ENCODE results near the gene ARRB1.

ARRB1 gene

DNA sequence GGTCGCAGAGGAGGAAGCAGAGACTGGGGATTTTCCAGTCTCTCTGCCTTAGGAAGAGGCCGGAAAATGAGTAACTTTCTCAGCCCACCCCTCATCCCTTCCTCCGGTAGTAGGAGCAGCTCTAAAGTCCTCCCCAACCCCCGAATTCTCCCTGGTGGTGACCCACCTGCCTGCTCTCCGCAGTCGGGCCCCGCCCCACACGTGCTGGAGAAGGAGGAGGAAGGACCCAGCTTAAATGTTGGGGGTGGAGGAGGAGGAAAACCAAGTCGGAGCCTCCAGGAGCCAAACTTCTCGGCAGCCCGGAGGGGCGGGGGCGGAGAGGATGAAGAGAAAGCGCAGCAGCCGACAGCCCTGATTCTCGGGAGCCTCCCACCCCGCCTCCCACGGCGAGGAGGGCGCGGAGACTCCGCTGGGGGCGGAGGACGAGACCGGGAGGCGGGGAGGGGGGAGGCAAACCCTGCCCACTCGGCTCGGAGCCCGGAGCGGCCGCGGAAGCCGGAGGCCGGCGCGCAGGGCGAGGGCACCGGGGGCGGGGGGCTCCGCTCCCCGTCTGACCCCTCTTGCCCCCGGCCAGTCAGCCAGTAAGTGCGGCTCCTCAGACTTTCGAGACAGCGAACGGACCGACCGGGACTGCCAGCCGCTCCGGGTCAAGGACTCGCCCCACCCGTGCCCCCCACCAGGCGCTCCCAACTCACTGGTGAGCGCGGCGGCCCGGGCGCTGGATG, 111.0 kb downstream of the ARRB1 start, which contains the start of gene TPBGL:
TPBGL (plus strand) TSS at position 464 of the 725 bp plus-strand sequence. CDS start 276 bp downstream, outside the sequence.
- peaks cover 14% of the 10 kb centered on the region for H3K4me1 ChIP-seq (ENCODE audit: control insufficient read depth, insufficient read depth, low read length)
- no CpG with 5 or more reads among the region's 58 CpGs for WGBS (ENCODE audit: insufficient coverage, insufficient read length)
- no peaks in the 10 kb centered on the region for H3K9me3 ChIP-seq (ENCODE audit: control insufficient read depth, insufficient read depth, low read length)
- no peaks in the 10 kb centered on the region for H3K36me3 ChIP-seq (ENCODE audit: control insufficient read depth, insufficient read depth, low read length)
- no peak for DNase-seq (ENCODE audit: low read depth, low spot score)
- H3K27me3 ChIP-seq (ENCODE audit: control insufficient read depth, insufficient read depth, low read length): peaks cover 23% of the 10 kb centered on the region
- peak within 1 kb of the TSS; percentile 61 for H3K4me3 ChIP-seq (ENCODE audit: low read length)
- no peak within 1 kb of the TSS for H3K27ac ChIP-seq (ENCODE audit: low read length)

DNA sequence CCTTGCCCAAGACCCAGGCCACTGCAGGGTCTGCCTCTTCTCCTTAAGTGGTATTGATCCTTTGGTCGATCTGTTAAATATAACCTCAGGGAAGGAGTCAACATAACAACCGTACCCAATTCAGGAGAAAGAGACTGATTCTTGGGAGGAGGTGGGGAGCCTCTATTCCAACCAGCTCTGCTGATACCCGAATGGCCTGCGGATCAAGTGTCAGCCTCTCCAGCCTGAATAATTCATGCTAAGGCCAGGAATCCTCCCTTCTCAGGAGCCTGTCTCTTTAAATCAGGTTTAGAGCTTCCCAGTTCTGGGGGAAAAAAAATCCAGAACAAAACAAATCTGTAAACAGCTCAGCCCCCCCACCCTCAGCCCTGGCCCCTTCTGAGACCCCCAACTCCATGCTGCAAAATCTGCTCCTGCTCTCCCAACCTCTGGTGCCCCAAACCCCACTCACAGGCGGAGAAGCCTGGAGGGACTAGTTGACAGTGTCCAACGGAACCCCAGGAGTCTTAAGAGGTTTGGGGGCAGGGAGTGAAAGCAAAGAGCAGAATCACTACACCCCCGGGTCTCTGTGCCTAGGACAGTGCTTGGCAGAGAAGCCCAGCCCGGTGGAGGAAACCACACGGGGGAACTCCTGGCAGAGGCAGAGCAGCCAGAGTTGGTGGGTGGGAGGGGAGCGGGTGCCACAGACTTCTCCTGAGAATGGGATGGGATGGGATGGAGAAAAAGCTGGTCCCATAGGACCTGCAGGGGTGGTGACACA, 111.8 kb downstream of the ARRB1 start:
- H3K4me3 ChIP-seq (ENCODE audit: low read length): no peak overlapping the region; the same call in 1 of the 2 replicates

DNA sequence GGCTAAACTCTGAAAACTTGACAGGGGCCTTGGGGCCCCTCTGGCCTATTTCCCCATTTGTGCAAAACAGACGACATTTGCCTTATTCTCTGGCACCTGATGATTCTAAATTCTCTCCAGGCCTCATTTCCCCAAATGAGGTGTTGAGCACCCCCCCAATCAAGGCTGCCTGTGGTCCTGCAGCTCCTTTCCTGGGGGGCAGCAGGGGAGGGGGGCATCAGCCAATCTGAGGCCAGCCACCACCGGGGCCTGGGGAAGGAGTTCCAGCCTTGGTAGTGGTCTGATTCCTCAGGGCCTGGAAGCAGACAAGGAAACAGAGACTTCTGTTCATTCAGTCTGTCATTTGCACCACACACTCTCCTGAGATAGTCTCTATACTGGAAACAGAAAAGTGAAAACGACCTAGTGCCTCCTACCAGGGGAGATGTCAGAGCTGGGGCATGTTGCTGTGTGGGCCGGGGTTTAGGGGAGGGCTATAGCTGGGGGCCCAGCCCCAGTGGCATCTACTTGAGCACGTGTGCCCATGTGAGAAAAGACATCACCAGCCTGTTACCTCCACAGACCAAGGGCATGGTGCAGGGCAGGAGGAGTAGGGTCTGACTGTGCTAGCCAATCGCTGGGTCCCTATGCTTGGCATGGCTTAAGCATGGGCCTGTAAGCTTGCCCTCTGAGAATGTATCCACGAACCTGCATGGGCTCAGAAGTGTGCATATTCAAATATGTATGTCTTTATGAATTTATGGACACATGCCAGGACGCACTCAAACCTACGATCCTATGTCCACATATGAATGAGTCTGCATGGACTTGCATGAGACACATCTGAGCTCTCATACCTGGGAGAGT, 112.6 kb downstream of the ARRB1 start:
- Histone ChIP-seq H3K27me3 (ENCODE audit: control insufficient read depth, insufficient read depth, low read length) (peaks cover 22% of the 10 kb centered on the region), H3K4me3 (ENCODE audit: low read length) (no peak overlapping the region), H3K9me3 (ENCODE audit: control insufficient read depth, insufficient read depth, low read length) (no peaks in the 10 kb centered on the region), H3K27ac (ENCODE audit: low read length) (no peak overlapping the region), H3K36me3 (ENCODE audit: control insufficient read depth, insufficient read depth, low read length) (no peaks in the 10 kb centered on the region), H3K4me1 (ENCODE audit: control insufficient read depth, insufficient read depth, low read length) (peaks cover 14% of the 10 kb centered on the region)
- no peak for DNase-seq (ENCODE audit: low read depth, low spot score)
- WGBS (ENCODE audit: insufficient coverage, insufficient read length): no CpG with 5 or more reads among the region's 9 CpGs

More for the DNA sequence above, 111.8 kb downstream of the ARRB1 start:
- peaks cover 23% of the 10 kb centered on the region for H3K27me3 ChIP-seq (ENCODE audit: control insufficient read depth, insufficient read depth, low read length)
- H3K27ac ChIP-seq (ENCODE audit: low read length): no peak overlapping the region
- peaks cover 14% of the 10 kb centered on the region for H3K4me1 ChIP-seq (ENCODE audit: control insufficient read depth, insufficient read depth, low read length)
- no peaks in the 10 kb centered on the region for H3K9me3 ChIP-seq (ENCODE audit: control insufficient read depth, insufficient read depth, low read length)
- WGBS (ENCODE audit: insufficient coverage, insufficient read length): no CpG with 5 or more reads among the region's 10 CpGs
- no peaks in the 10 kb centered on the region for H3K36me3 ChIP-seq (ENCODE audit: control insufficient read depth, insufficient read depth, low read length)
- no peak for DNase-seq (ENCODE audit: low read depth, low spot score)

DNA sequence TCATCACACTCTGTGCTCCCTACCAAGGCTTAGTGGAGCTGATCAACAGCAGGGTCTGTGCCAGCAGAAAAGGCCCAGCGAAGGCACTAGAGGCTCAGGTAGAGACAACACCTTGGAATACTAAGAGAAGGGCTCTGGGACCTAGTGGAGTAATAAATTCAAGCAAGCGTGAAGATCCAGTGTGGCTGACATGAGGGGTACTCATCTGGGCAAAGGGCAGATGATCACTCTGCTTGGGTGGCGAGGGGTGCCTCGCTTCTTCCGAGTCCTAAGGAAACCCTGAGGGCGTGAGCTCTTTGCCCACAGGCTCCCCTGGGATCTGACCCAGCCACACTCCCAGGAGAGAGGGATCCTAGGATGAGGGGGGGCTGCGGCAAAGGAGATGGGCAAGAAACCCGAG, 114.4 kb downstream of the ARRB1 start:
- WGBS (ENCODE audit: insufficient coverage, insufficient read length): no CpG with 5 or more reads among the region's 8 CpGs

DNA sequence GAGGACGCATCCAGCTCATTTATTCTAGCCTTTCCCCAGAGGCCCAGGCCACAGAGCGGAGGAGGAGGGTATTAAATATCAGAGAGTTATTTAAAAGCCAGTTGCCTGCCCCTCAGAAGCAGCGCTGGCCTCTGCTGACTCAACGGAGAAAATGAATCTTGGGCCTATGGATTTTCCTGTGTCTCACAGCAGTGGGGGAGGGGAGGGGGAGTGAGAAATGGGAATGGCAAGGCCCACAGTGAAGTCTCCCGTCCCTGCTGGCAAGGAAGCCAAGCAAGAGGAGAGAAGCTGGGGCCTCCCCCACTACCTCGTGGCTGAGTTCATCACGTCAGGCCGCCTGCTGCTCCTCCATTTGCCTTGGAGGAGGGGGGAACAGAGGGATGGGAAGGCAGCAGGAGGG, 115.4 kb downstream of the ARRB1 start:
- no peak overlapping the region for H3K4me3 ChIP-seq (ENCODE audit: low read length)
- H3K4me1 ChIP-seq (ENCODE audit: control insufficient read depth, insufficient read depth, low read length): peaks cover 12% of the 10 kb centered on the region
- H3K9me3 ChIP-seq (ENCODE audit: control insufficient read depth, insufficient read depth, low read length): no peaks in the 10 kb centered on the region
- no CpG with 5 or more reads among the region's 8 CpGs for WGBS (ENCODE audit: insufficient coverage, insufficient read length)
- no peaks in the 10 kb centered on the region for H3K36me3 ChIP-seq (ENCODE audit: control insufficient read depth, insufficient read depth, low read length)
- H3K27ac ChIP-seq (ENCODE audit: low read length): no peak overlapping the region
- peaks cover 4% of the 10 kb centered on the region; the same call in 1 of the 2 replicates for H3K27me3 ChIP-seq (ENCODE audit: control insufficient read depth, insufficient read depth, low read length)
- DNase-seq (ENCODE audit: low read depth, low spot score): no peak

More for the DNA sequence above, 114.4 kb downstream of the ARRB1 start:
- Histone ChIP-seq H3K4me1 (ENCODE audit: control insufficient read depth, insufficient read depth, low read length) (peaks cover 12% of the 10 kb centered on the region), H3K4me3 (ENCODE audit: low read length) (no peak overlapping the region), H3K36me3 (ENCODE audit: control insufficient read depth, insufficient read depth, low read length) (no peaks in the 10 kb centered on the region), H3K27me3 (ENCODE audit: control insufficient read depth, insufficient read depth, low read length) (peaks cover 4% of the 10 kb centered on the region; the same call in 1 of the 2 replicates), H3K27ac (ENCODE audit: low read length) (no peak overlapping the region), H3K9me3 (ENCODE audit: control insufficient read depth, insufficient read depth, low read length) (no peaks in the 10 kb centered on the region)
- DNase-seq (ENCODE audit: low read depth, low spot score): no peak

DNA sequence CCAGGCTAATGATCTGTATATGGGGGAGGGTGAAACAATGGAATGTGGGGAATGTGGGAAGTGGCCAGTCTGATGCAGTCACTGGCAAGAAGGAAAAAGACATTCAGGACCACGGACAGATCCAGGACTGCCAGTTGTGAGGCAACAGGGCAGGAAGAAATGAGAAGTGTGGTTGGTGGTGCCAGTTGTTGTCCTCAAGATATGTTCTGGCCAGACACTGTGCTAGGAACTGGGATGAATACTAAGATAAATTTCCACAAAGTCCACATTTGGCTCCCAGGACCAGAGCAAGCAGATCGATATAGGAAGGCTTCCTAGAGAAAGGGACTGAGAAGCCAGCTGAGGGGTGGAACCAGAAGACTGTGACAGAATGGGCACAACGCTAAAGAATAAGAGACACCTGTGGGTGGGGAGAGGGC, 117.7 kb downstream of the ARRB1 start:
- Histone ChIP-seq H3K4me1 (ENCODE audit: control insufficient read depth, insufficient read depth, low read length) (peaks cover 5% of the 10 kb centered on the region), H3K9me3 (ENCODE audit: control insufficient read depth, insufficient read depth, low read length) (no peaks in the 10 kb centered on the region), H3K4me3 (ENCODE audit: low read length) (no peak overlapping the region), H3K36me3 (ENCODE audit: control insufficient read depth, insufficient read depth, low read length) (no peaks in the 10 kb centered on the region), H3K27ac (ENCODE audit: low read length) (no peak overlapping the region), H3K27me3 (ENCODE audit: control insufficient read depth, insufficient read depth, low read length) (no peaks in the 10 kb centered on the region)
- WGBS (ENCODE audit: insufficient coverage, insufficient read length): no CpG with 5 or more reads among the region's 3 CpGs
- DNase-seq (ENCODE audit: low read depth, low spot score): no peak

DNA sequence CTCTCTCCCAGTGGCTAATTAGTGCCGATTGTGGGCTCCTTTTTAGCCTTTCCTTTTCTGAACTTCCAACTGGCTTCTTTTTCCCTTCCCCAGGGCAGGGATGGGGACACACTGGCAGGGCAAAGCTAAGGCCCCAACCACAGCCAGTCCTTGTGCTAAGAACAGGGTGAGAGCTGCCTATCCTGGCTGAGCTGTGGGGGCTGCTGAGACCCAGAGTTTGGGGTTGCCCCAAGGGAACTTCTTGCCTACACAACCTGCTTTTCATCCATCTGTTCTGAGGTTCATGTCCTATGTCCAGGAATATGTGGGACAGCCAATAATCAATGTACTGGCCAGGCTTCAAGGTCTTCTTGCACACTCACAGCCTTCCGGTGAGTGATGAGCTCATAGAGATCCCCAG, 120.8 kb downstream of the ARRB1 start:
- H3K9me3 ChIP-seq (ENCODE audit: control insufficient read depth, insufficient read depth, low read length): no peaks in the 10 kb centered on the region
- 0 out of 2 replicates have a peak, but pooled peaks cover 1% of the 10 kb centered on the region for H3K4me1 ChIP-seq (ENCODE audit: control insufficient read depth, insufficient read depth, low read length)
- no peaks in the 10 kb centered on the region for H3K36me3 ChIP-seq (ENCODE audit: control insufficient read depth, insufficient read depth, low read length)
- no CpG with 5 or more reads among the region's 2 CpGs for WGBS (ENCODE audit: insufficient coverage, insufficient read length)
- DNase-seq (ENCODE audit: low read depth, low spot score): no peak
- no peak overlapping the region for H3K4me3 ChIP-seq (ENCODE audit: low read length)
- no peak overlapping the region for H3K27ac ChIP-seq (ENCODE audit: low read length)
- H3K27me3 ChIP-seq (ENCODE audit: control insufficient read depth, insufficient read depth, low read length): no peaks in the 10 kb centered on the region

DNA sequence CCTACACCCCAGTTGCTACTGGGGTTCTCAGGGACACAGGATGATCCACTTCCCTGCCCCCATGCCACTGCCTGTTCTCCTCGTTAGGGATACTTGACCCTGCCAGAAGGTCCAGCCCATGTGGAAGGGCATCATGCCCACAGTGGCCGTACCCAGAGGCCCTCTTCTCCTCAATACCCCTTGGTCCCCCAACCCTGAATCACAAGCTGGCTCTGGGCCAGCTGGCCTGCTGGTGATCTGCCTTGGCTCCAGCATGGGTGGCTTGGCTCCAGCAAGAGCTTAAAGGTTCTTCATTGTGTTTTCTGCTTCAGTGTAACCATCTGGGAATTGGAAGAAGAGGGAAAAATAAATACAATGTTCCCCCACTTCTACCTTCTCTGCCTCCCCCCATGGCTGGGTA, 122.0 kb downstream of the ARRB1 start:
- WGBS (ENCODE audit: insufficient coverage, insufficient read length): no CpG with 5 or more reads among the region's 2 CpGs
- no peak overlapping the region for H3K4me3 ChIP-seq (ENCODE audit: low read length)
- no peaks in the 10 kb centered on the region for H3K9me3 ChIP-seq (ENCODE audit: control insufficient read depth, insufficient read depth, low read length)
- 0 out of 2 replicates have a peak, but pooled peaks cover 1% of the 10 kb centered on the region for H3K4me1 ChIP-seq (ENCODE audit: control insufficient read depth, insufficient read depth, low read length)
- no peaks in the 10 kb centered on the region for H3K27me3 ChIP-seq (ENCODE audit: control insufficient read depth, insufficient read depth, low read length)
- H3K36me3 ChIP-seq (ENCODE audit: control insufficient read depth, insufficient read depth, low read length): no peaks in the 10 kb centered on the region
- no peak overlapping the region for H3K27ac ChIP-seq (ENCODE audit: low read length)
- no peak for DNase-seq (ENCODE audit: low read depth, low spot score)

DNA sequence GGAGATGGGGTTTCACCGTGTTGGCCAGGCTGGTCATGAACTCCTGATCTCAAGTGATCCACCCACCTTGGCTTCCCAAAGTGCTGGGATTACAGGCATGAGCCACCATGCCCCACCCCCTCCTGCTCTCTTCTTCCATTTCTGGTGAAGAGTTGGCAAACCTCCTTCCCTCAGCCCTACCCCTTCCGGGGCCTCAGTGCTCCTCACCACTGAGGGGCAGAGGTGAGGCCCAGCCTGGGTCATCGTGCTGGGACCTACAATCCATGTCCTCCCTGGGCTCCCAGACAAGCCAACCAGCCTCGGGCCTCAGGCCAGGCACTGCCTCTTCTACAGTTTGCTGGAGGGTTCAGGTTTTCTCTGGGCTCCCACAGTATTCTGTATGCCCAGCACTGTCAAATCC, 125.7 kb downstream of the ARRB1 start:
- WGBS (ENCODE audit: insufficient coverage, insufficient read length): no CpG with 5 or more reads among the region's 4 CpGs
- no peaks in the 10 kb centered on the region for H3K9me3 ChIP-seq (ENCODE audit: control insufficient read depth, insufficient read depth, low read length)
- H3K36me3 ChIP-seq (ENCODE audit: control insufficient read depth, insufficient read depth, low read length): no peaks in the 10 kb centered on the region
- H3K27me3 ChIP-seq (ENCODE audit: control insufficient read depth, insufficient read depth, low read length): no peaks in the 10 kb centered on the region
- no peak overlapping the region for H3K4me3 ChIP-seq (ENCODE audit: low read length)
- H3K4me1 ChIP-seq (ENCODE audit: control insufficient read depth, insufficient read depth, low read length): no peaks in the 10 kb centered on the region
- H3K27ac ChIP-seq (ENCODE audit: low read length): no peak overlapping the region
- no peak for DNase-seq (ENCODE audit: low read depth, low spot score)

All from iPS DF 6.9 (cell line).